Myocyte (in vitro differentiated cells): ENCODE results near the gene KMT5C. TPM values are rescaled to one million over a fixed set of nuclear protein-coding genes. Genes with fewer than 3 reads are reported as not detected.
A peak's percentile ranks its signal among the peaks of the same experiment; 100 is the strongest.

Source experiments
- DNase-seq: peaks from one replicate; pipeline ENCODE4 v3.0.0-alpha.2; 2012; ENCODE audit warnings: low read depth
- total RNA-seq: library from RNA; depleted of rRNA; stranded (reverse); fragments of >200 nt; gene quantifications from 2 replicates; pipeline ENCODE4 v1.2.3, GENCODE V29; 2014

Gene KMT5C
- total RNA-seq, 1 donor from 2014 or later = 17.3 TPM

- DNase-seq = no peak
Measured at GRCh38 chr19:55366790-55367189, 27.1 kb downstream of the KMT5C start.

- no peak for DNase-seq
Measured at GRCh38 chr19:55368106-55368505, 28.4 kb downstream of the KMT5C start.

GRCh38 chr19:55368701-55369563 is 29.3 kb downstream of the KMT5C start:
- no peak for DNase-seq

GRCh38 chr19:55369653-55370304 is 30.1 kb downstream of the KMT5C start:
- DNase-seq = peak; percentile 40

GRCh38 chr19:55370305-55370988 is 30.8 kb downstream of the KMT5C start, which contains the start of gene IL11:
Gene IL11 (minus strand): TSS chr19:55370463. CDS start chr19:55370310, 153 bp downstream.
- no peak for DNase-seq

- DNase-seq = no peak
Measured at GRCh38 chr19:55372316-55373081, 32.8 kb downstream of the KMT5C start.

DNA sequence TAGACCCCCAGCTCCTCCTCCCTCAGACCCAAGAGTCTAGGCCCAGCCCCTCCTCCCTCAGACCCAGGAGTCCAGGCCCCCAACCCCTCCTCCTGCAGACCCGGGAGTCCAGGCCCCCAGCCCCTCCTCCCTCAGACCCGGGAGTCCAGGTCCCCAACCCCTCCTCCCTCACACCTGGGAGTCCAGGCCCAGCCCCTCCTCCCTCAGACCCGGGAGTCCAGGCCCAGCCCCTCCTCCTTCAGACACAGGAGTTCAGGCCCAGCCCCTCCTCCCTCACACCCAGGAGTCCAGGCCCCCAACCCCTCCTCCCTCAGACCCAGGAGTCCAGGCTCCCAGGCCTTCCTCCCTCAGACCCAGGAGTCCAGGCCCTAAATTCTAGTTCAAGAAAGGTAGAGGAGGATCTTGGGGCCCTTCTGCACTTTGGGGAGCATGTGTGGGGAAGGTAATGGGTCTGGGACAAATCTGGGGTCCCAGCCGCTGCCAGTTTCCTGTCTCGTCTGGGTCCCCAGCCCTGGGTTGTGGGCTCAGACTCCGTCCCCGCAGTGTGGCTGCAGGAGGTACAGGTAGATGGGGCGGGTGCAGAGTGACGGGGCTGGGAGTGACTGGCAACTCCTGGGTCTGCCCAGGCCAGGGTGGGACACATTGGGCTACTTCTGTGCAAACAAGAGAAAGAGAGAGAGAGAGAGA is 33.8 kb downstream of the KMT5C start:
- no peak for DNase-seq

DNA sequence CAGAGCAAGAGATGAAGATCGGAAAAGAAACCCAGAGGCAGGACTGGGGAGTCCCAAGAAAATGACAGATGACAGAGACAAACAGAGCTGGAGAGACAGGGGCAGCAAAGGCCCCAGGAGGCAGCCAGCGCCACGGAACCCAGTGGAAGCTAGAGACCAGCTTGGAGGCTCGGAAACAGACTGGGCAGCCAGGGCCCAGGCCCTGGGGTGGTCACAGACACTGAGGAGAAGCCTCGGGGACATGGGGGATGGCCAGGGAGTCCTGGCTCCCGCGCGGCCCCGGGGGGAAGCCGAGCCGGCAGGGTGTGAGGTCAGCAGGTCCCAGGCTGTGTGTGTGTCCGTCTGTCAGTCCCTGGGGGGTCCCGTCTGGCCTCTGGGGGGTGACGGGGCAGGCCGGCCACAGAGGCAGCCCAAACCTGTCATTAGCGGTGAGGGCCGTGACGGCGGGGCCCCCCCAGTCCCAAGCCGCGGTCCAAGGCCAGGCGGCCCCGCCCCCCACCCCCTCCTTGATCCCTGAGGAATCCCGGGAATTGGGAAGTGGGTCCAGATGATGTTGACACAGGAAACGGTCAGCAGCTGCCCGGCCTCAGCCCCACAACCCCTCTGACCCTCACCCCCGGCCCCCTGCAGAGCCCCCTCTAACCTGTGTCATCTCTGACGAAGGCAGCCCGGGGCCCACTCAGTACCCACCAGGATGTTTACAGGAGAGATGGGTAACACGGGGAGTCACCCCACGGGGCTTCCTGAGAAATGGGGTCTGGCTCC is 34.5 kb downstream of the KMT5C start:
- no peak for DNase-seq

- DNase-seq = no peak
Measured at GRCh38 chr19:55376241-55376933, 36.7 kb downstream of the KMT5C start, which contains the start of gene TMEM190. Gene TMEM190 (plus strand): TSS chr19:55376826. CDS start chr19:55376854, 28 bp downstream.

- DNase-seq = no peak
Measured at GRCh38 chr19:55377356-55378131, 37.9 kb downstream of the KMT5C start.

DNA sequence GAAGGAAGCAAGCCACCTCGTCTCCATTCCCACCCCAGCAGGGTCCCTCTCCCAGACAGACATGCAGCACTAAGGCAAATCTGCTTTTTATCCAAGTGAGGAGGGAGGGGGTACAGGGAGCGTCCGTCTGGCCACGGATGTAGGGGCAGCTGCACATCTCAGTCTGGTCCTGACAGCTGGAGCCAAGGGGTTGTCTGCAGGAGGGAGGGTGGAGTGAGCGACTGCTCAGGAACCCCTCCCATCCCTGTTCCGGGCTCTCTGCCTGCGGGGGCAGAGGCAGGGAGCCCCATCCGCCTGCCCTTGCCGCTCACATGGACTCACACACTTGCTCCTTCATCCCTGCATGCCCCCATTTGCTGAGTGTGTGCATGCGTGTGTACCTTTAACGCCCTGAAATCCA is 39.5 kb downstream of the KMT5C start:
- DNase-seq = peak; percentile 78

GRCh38 chr19:55382013-55382412 is 42.3 kb downstream of the KMT5C start:
- no peak for DNase-seq

DNA sequence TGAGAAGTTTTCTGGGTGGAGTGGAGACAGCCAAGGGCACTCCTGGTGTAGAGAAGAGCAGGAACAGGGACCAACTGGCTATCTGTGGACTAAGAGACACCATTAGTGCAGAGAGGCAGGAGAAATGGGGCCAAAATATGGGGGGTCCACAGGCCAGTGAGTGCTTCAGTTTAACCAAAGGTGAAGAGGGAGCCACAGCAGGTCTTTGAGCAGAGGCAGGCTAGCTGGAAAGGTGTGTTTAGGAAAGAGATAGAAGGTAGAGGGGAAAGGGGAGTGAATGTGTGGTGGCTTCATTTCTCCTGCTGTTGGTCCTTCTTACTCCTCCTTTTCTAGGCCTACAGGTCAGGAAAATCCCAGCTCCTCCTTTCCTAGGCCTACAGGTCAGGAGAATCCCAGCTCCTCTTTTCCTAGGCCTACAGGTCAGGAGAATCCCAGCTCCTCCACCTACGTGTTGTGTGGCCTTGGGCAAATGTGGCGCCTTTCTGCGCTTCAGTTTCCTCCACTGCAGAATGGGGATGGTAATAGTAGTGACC is 42.9 kb downstream of the KMT5C start:
- no peak for DNase-seq

DNA sequence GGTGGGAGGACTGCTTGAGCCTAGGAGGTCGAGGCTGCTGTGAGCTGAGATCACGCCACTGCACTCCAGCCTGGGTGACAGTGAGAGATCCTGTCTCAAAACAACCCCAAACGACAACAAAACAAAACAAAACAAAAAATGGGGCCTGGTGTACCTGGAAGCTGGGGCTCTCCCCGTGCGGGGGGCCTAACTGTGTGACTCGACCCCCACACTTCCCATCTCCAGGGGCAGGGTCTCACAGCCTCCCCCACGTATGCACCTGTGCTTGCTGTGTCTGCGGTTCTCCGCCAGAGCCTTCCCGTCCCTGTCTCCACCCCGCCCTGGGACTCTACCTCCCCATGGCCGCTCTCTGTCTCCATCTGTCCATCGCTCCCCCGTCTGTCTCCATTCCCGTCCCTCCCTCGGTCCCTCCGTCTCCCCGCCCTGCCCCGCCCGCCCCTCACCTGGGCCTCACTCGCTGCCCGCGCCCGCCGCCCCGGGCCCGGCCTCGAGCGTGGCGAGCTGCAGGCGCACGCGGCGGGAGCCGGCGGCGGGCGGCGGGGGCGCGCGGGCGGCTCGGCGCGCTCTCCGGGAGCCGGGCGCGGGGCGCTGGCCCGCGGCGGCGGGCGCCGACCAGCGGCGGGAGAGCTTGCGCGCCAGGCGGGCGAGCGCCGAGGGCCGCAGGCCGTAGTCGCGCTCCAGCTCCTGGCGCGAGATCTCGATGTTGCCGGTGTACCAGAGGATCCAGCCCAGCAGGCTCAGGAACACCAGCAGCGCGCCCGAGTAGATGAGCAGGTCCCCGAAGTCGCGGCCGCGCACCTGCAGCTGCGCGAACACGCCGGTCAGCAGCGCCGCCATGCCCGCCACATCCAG is 43.8 kb downstream of the KMT5C start:
- no peak for DNase-seq

- DNase-seq = no peak
Measured at GRCh38 chr19:55384131-55384919, 44.6 kb downstream of the KMT5C start, which contains the start of gene TMEM238. Gene TMEM238 (minus strand): TSS chr19:55384292. CDS start chr19:55384259, 33 bp downstream.
